ENCODE data around the gene VPS13D.

DNA sequence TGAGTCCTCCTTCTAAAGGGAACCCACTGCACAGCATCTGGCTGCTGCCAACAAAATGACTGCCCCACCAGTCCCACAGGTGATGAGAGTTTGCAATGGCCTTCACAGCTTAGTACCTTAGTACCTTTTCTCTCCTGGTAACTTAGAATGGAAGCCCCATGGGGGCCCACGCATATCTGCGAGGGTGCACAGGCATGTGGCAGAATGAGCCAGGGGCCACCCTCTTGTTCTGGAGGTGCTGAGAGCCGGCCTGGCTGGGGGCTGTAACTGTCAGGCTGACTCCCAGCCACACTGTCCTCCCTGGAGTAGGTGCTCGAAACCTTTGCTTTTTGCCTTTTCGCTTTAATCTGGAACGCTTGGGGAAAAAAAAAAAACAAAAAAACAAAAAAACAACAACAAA, 203.1 kb downstream of the VPS13D start:
- TF ChIP-seq, protein P1, sequence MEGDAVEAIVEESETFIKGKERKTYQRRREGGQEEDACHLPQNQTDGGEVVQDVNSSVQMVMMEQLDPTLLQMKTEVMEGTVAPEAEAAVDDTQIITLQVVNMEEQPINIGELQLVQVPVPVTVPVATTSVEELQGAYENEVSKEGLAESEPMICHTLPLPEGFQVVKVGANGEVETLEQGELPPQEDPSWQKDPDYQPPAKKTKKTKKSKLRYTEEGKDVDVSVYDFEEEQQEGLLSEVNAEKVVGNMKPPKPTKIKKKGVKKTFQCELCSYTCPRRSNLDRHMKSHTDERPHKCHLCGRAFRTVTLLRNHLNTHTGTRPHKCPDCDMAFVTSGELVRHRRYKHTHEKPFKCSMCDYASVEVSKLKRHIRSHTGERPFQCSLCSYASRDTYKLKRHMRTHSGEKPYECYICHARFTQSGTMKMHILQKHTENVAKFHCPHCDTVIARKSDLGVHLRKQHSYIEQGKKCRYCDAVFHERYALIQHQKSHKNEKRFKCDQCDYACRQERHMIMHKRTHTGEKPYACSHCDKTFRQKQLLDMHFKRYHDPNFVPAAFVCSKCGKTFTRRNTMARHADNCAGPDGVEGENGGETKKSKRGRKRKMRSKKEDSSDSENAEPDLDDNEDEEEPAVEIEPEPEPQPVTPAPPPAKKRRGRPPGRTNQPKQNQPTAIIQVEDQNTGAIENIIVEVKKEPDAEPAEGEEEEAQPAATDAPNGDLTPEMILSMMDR (IDR thresholded peaks at IDR 0.05; ENCODE audit: low read depth, low read length, missing input control): no peak
- TF ChIP-seq RAD21 (IDR thresholded peaks at IDR 0.05) (no peak), JUND (IDR thresholded peaks at IDR 0.05) (no peak), SP1 (IDR thresholded peaks at IDR 0.05) (no peak), GABPA (IDR thresholded peaks at IDR 0.05 in 1 of 2, conservative IDR thresholded peaks at IDR 0.05 in 1 of 2) (no peak), YY1 (IDR thresholded peaks at IDR 0.05) (no peak), FOXA1 (IDR thresholded peaks at IDR 0.05) (no peak), TAF1 (conservative IDR thresholded peaks at IDR 0.05) (no peak), EGR1 (IDR thresholded peaks at IDR 0.05; ENCODE audit: low read depth in 2 of 2) (no peak), HNF4G (IDR thresholded peaks at IDR 0.05) (no peak)
- TF ChIP-seq, protein P2, sequence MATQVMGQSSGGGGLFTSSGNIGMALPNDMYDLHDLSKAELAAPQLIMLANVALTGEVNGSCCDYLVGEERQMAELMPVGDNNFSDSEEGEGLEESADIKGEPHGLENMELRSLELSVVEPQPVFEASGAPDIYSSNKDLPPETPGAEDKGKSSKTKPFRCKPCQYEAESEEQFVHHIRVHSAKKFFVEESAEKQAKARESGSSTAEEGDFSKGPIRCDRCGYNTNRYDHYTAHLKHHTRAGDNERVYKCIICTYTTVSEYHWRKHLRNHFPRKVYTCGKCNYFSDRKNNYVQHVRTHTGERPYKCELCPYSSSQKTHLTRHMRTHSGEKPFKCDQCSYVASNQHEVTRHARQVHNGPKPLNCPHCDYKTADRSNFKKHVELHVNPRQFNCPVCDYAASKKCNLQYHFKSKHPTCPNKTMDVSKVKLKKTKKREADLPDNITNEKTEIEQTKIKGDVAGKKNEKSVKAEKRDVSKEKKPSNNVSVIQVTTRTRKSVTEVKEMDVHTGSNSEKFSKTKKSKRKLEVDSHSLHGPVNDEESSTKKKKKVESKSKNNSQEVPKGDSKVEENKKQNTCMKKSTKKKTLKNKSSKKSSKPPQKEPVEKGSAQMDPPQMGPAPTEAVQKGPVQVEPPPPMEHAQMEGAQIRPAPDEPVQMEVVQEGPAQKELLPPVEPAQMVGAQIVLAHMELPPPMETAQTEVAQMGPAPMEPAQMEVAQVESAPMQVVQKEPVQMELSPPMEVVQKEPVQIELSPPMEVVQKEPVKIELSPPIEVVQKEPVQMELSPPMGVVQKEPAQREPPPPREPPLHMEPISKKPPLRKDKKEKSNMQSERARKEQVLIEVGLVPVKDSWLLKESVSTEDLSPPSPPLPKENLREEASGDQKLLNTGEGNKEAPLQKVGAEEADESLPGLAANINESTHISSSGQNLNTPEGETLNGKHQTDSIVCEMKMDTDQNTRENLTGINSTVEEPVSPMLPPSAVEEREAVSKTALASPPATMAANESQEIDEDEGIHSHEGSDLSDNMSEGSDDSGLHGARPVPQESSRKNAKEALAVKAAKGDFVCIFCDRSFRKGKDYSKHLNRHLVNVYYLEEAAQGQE (IDR thresholded peaks at IDR 0.05): no peak
- TF ChIP-seq, protein P3, sequence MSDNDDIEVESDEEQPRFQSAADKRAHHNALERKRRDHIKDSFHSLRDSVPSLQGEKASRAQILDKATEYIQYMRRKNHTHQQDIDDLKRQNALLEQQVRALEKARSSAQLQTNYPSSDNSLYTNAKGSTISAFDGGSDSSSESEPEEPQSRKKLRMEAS (IDR thresholded peaks at IDR 0.05): no peak
- TF ChIP-seq, protein P4, sequence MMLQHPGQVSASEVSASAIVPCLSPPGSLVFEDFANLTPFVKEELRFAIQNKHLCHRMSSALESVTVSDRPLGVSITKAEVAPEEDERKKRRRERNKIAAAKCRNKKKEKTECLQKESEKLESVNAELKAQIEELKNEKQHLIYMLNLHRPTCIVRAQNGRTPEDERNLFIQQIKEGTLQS (IDR thresholded peaks at IDR 0.05): no peak

Measured in liver (tissue), 3 donors.